Measurements from ENCODE around the gene NCAM2.

The NCAM2 gene

DNA sequence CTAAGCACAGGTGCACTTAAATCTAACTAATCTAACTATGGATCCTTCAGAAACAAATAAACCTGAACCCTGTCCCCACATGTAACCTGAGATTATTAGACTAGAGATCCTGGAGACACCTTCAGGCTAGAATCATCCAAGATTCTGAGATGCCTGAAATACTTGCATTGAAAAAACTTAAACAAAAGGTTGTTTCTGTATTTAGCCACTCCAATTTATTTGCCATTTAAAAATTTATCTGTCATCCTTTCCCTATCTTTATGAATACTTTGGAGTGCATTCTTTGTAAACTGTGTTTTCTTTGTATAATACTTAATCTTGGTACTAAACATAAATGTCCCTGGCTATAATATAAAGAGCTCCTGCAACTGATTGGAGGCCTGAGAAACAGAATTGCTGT, 270.7 kb downstream of the NCAM2 start:
- Histone ChIP-seq H3K27ac (no peak overlapping the region), H3K36me3 (no peaks in the 10 kb centered on the region)
- TF ChIP-seq CTCF (IDR thresholded peaks at IDR 0.05) = no peak

GRCh38 chr21:21279193-21279901, 281.1 kb downstream of the NCAM2 start:
- intact Hi-C loops (cut with DNase I; ENCODE audit: low total_unique reads) = no loop called here
- Histone ChIP-seq H3K36me3 (no peaks in the 10 kb centered on the region), H3K27ac (no peak overlapping the region), H3K4me1 (no peaks in the 10 kb centered on the region), H3K9me3 (no peaks in the 10 kb centered on the region), H3K4me3 (no peak overlapping the region), H3K27me3 (no peaks in the 10 kb centered on the region)
- TF ChIP-seq CTCF (IDR thresholded peaks at IDR 0.05) = no peak
- no peak for DNase-seq

More for the DNA sequence above, 270.7 kb downstream of the NCAM2 start:
- intact Hi-C loops (cut with DNase I; ENCODE audit: low total_unique reads) = no loop called here
- Histone ChIP-seq H3K27me3 (no peaks in the 10 kb centered on the region), H3K9me3 (no peaks in the 10 kb centered on the region), H3K4me3 (no peak overlapping the region), H3K4me1 (no peaks in the 10 kb centered on the region)
- DNase-seq = no peak

DNA sequence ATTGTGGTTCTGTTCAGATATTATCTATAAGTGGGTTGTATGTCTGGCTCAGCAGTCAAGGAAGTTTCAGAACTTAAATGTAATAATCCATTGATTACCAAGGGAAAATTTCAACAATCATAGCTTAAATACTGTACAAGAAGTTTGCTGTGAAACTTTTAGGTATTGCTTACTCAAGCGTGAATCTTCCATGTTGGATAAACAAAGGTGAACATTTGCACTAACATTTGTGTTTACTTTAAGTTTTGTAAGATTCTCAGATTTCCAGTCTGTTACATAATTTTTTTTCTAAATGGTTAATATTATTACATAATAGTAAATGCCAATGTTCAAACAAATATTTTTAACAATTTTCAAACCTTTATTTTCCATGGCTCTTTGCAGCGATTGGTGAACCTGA, 285.6 kb downstream of the NCAM2 start:
- DNase-seq = no peak
- intact Hi-C loops (cut with DNase I; ENCODE audit: low total_unique reads) = no loop called here
- no peaks in the 10 kb centered on the region for H3K36me3 ChIP-seq
- H3K9me3 ChIP-seq = no peaks in the 10 kb centered on the region
- H3K4me3 ChIP-seq = no peak overlapping the region
- H3K4me1 ChIP-seq = no peaks in the 10 kb centered on the region
- TF ChIP-seq CTCF (IDR thresholded peaks at IDR 0.05) = no peak
- no peaks in the 10 kb centered on the region for H3K27me3 ChIP-seq
- H3K27ac ChIP-seq = no peak overlapping the region

GRCh38 chr21:21286170-21286798, 288.1 kb downstream of the NCAM2 start:
- H3K4me1 ChIP-seq = no peaks in the 10 kb centered on the region
- H3K9me3 ChIP-seq = no peaks in the 10 kb centered on the region
- no peak for DNase-seq
- no peak for TF ChIP-seq CTCF (IDR thresholded peaks at IDR 0.05)
- H3K27ac ChIP-seq = no peak overlapping the region
- no peaks in the 10 kb centered on the region for H3K27me3 ChIP-seq
- no peaks in the 10 kb centered on the region for H3K36me3 ChIP-seq
- intact Hi-C loops (cut with DNase I; ENCODE audit: low total_unique reads) = no loop called here
- H3K4me3 ChIP-seq = no peak overlapping the region

DNA sequence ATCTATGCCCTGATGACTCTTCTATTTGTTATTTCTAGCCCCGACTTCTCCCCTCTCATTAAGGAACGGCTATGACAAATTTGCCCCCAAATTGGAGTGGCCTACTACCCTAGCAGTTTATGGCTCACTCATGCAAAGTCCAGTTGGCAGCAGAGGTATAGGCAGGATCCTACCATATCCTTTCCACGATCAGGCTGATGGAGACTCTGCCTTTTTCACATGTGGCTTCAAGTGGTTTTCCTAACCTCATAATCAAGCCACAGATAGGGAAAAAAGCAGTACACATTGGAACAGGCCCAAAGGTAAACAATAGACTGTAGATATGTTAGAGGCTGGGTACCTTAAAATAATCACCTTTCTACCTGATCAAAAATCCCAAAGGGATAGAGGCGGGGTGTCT, 292.5 kb downstream of the NCAM2 start:
- Histone ChIP-seq H3K27ac (no peak overlapping the region), H3K27me3 (no peaks in the 10 kb centered on the region), H3K9me3 (no peaks in the 10 kb centered on the region), H3K36me3 (no peaks in the 10 kb centered on the region), H3K4me1 (no peaks in the 10 kb centered on the region), H3K4me3 (no peak overlapping the region)
- intact Hi-C loops (cut with DNase I; ENCODE audit: low total_unique reads) = no loop called here
- no peak for DNase-seq
- TF ChIP-seq CTCF (IDR thresholded peaks at IDR 0.05) = no peak

Measured in tibial artery (tissue), 4 donors.